IgD-negative memory B cell (primary cell): ENCODE results near the gene PLEKHA7. TPM values are rescaled to one million over a fixed set of nuclear protein-coding genes. Genes with fewer than 3 reads are reported as not detected.
A peak's percentile ranks its signal among the peaks of the same experiment; 100 is the strongest.

Experiments used
- H3K27ac Mint-ChIP-seq, 3 donors: one replicate each; pipeline ENCODE4 v1.8.0; 2020 to 2022; ENCODE audit warnings: mild to moderate bottlenecking in 3 of 3, mixed read lengths in 3 of 3, moderate library complexity in 1 of 3
- H3K27me3 Mint-ChIP-seq: one replicate; pipeline ENCODE4 v1.8.0; 2021; ENCODE audit warnings: mixed read lengths
- H3K36me3 Mint-ChIP-seq: one replicate; pipeline ENCODE4 v1.8.0; 2020; ENCODE audit warnings: mild to moderate bottlenecking, mixed read lengths
- H3K4me1 Mint-ChIP-seq, 3 donors: one replicate each; pipeline ENCODE4 v1.8.0; 2020 to 2022; ENCODE audit warnings: mixed read lengths in 3 of 3, mild to moderate bottlenecking in 1 of 3
- H3K4me3 Mint-ChIP-seq, 4 donors: one replicate each; pipeline ENCODE4 v1.8.0; 2020 to 2022; ENCODE audit warnings: mild to moderate bottlenecking in 4 of 4, mixed read lengths in 4 of 4, moderate library complexity in 3 of 4
- H3K9me3 Mint-ChIP-seq, 3 donors: one replicate each; pipeline ENCODE4 v1.8.0; 2020 to 2021; ENCODE audit warnings: mixed read lengths in 3 of 3, mild to moderate bottlenecking in 1 of 3
- polyA plus RNA-seq: library from polyadenylated mRNA; unstranded; fragments of 300-500 nt; fragmentation: Illumina TruSeq; gene quantifications from one replicate; pipeline ENCODE4 v1.2.3, GENCODE V29; 2021

Gene PLEKHA7
- polyA plus RNA-seq, 1 donor from 2014 or later = 0.15 TPM

DNA sequence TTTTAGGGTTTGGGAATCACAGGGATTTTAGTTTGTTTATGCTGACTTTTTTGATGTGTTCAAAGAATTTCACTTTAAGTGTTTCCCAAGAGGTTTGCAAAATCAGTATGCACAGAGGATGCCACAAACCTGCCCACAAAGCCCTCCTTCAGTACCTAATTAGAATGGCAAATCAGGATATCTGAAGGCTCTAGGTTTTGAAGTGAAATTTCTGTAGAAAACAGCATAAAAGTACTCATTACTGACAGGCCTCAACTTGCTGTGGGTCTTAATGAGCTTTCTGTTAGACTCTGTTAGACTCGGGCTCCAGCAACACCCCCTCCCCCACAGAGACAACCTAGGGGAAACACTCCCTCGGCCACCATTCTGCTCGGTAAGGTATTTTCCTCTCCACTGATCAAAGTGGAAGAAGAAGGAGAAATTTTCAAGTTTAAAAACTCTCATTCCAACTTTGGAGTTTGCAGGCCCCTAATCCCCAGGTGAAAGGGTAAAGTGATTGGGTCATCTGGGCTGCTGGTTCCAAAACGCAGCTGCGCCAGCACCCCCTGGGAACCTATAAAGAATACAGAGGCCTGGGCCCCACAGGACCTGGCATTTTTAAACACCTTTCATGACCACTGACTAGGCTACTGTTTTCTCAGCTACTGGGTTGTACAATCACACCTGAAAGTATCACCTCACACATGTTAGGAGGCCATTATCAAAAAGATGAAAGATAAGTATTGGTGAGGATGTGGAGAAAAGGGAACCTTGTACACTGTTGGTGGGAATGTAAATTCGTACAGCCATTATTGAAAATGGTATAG, 67.5 kb downstream of the PLEKHA7 start:
- Mint-ChIP-seq H3K27ac (peak overlapping the region in 2 of 3 donors; percentile 47 to 84), H3K4me3 (peak overlapping the region in 3 of 4 donors; percentile 66 to 90 (median 89)), H3K4me1 (peaks cover 0 to 14% (median 13%) of the 10 kb centered on the region in 3 donors), H3K9me3 (no peaks in the 10 kb centered on the region), H3K36me3 (no peaks in the 10 kb centered on the region), H3K27me3 (peaks cover 2% of the 10 kb centered on the region)

DNA sequence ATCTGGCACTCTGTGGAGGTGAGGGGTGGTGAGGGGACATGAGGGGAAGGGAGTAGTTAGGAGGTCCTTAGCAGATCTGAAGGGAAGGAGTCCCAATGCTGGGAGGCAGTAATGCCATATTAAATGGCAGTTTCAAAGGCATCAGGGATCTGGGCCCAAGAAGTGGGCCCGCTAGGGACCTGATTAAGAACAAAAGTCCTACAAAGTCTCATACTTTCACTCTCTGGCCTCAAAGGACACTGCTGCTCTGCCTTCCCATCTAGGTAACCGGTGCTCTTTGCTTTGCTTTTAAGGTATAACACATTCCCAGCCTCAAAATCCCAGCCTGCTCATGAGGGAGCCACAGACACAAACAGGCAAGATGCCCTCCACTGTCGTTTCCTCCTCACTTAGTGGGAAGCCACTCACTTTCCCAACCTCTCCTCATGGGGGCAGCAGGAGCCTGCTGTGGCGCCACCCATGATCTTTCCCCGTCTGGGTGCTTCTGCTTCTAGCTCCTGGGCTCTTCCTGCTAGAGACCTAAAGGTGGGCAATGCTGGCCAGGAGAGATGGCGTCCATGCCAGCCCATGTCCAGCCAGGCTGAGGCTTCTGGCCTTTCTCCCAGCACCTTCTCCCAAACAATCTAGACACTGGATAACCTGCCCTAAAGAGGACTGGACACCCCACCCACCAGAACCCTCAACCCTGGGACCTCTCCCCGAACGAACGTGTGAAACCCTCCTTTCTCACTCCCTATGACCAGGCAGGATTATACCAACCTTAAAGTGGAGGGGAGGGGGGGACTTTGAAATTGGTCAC, 68.3 kb downstream of the PLEKHA7 start:
- Mint-ChIP-seq H3K4me1 (peaks cover 0 to 14% (median 13%) of the 10 kb centered on the region in 3 donors), H3K36me3 (no peaks in the 10 kb centered on the region), H3K27ac (peak overlapping the region in 2 of 3 donors; percentile 57 to 78)

DNA sequence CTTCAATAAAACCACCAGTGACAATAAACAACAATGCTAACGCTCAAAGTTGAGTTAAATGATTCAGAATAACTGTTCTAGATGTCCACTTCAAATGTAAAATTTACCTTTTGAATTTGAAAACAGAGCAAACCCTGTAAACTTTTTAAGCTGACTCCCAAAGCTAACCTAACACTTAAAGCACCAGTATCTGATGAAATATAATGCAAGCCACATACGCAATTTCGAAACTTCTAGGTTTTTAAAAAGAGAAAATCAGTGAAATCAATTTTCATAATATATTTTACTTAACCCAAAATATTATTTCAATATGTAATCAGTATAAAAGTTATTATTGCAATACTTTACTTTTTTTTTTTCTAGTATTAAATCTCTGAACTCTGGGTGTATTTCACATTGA, 71.3 kb downstream of the PLEKHA7 start:
- peaks cover 0 to 14% (median 11%) of the 10 kb centered on the region in 3 donors for H3K4me1 Mint-ChIP-seq
- H3K27ac Mint-ChIP-seq = no peak overlapping the region
- H3K4me3 Mint-ChIP-seq = peak overlapping the region in 1 of 4 donors; percentile 4
- H3K27me3 Mint-ChIP-seq = peaks cover 2% of the 10 kb centered on the region
- no peaks in the 10 kb centered on the region for H3K9me3 Mint-ChIP-seq
- no peaks in the 10 kb centered on the region for H3K36me3 Mint-ChIP-seq

More for the DNA sequence above, 68.3 kb downstream of the PLEKHA7 start:
- no peaks in the 10 kb centered on the region for H3K9me3 Mint-ChIP-seq
- H3K4me3 Mint-ChIP-seq = peak overlapping the region in 3 of 4 donors; percentile 66 to 90 (median 89)
- peaks cover 2% of the 10 kb centered on the region for H3K27me3 Mint-ChIP-seq

DNA sequence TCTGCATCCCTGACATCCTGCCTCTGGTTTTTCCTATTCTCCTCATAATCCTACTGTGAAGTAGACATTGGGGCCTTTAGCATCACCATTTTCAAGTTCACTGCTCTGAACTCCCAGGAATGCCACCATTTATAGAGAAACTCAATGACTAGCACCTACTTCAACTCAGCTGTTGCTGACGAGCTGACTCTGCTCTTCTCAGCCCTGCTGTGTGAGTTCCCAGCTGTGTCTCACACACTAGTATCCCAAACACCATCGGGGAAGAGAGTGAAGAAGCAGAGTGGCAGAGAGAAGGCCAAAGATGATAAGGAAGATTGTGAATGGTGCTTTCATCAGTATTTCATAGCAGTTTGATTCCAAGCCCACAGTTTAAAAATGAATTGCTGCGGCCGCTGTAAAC, 71.9 kb downstream of the PLEKHA7 start:
- H3K27ac Mint-ChIP-seq = no peak overlapping the region
- peaks cover 0 to 14% (median 10%) of the 10 kb centered on the region in 3 donors for H3K4me1 Mint-ChIP-seq
- no peak overlapping the region for H3K4me3 Mint-ChIP-seq
- H3K36me3 Mint-ChIP-seq = no peaks in the 10 kb centered on the region
- no peaks in the 10 kb centered on the region for H3K9me3 Mint-ChIP-seq
- H3K27me3 Mint-ChIP-seq = peaks cover 2% of the 10 kb centered on the region

DNA sequence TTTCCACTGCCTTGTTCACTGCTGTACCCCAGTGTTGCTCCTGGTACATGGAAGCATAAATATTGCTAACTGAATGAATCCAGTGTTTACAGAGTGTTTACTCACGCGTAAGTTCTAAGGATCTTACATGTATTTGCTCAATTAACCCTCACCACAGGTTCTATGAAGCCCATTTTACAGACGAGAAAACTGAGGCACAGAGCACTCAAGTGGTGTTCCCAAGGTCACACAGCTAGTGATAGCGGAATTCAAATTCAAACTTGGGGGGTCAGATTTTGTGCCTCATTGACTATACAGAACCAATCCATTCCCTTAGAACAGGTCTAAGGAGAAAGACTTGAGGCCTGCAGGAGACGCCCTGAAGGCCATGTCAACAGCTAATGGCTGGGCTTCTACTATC, 72.3 kb downstream of the PLEKHA7 start:
- H3K9me3 Mint-ChIP-seq = no peaks in the 10 kb centered on the region
- no peak overlapping the region for H3K4me3 Mint-ChIP-seq
- H3K36me3 Mint-ChIP-seq = no peaks in the 10 kb centered on the region
- no peak overlapping the region for H3K27ac Mint-ChIP-seq
- peaks cover 0 to 12% (median 10%) of the 10 kb centered on the region in 3 donors for H3K4me1 Mint-ChIP-seq
- H3K27me3 Mint-ChIP-seq = peaks cover 2% of the 10 kb centered on the region

DNA sequence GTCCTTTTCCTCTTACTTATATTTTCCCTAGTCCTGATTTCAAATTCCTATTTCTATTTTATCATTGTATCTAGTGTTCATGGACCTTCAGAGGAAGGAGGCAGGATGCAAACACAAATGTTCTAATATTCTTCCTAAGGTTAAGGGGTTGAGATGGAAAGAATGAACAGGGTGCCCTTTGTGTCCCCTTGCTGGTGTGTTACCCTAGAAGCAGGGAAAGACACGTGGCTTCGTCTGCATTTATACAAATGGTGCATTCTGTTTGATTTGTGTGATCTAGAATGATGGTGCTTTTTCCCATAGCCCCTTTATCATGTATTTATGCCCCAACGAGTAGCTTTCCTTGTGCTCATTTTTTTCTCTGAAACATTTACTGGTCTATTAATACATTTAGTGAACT, 76.2 kb downstream of the PLEKHA7 start:
- Mint-ChIP-seq H3K4me3 (no peak overlapping the region), H3K36me3 (peaks cover 2% of the 10 kb centered on the region), H3K27me3 (no peaks in the 10 kb centered on the region), H3K9me3 (no peaks in the 10 kb centered on the region), H3K27ac (no peak overlapping the region), H3K4me1 (peaks cover 0 to 4% (median 2%) of the 10 kb centered on the region in 3 donors)

DNA sequence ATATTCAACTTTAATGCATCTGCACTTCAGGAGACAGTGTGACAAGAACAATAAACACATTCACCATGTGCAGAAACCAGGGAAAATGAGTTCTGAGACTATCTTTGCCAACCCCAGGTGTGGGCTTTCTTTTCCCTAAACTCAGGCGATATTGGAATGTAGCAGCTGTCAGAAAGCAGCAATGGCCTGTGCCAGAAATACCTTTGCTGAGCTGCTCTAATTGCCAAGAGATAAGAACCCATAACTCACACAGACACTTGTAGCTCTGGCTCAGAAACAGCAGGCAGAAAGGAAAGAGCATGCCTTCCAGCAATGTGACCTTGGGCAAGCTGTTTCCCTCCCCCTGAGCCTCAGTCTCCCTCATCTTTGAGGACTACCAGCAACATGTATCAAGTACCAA, 77.6 kb downstream of the PLEKHA7 start:
- H3K27me3 Mint-ChIP-seq = peaks cover 4% of the 10 kb centered on the region
- H3K4me3 Mint-ChIP-seq = no peak overlapping the region
- no peak overlapping the region for H3K27ac Mint-ChIP-seq

DNA sequence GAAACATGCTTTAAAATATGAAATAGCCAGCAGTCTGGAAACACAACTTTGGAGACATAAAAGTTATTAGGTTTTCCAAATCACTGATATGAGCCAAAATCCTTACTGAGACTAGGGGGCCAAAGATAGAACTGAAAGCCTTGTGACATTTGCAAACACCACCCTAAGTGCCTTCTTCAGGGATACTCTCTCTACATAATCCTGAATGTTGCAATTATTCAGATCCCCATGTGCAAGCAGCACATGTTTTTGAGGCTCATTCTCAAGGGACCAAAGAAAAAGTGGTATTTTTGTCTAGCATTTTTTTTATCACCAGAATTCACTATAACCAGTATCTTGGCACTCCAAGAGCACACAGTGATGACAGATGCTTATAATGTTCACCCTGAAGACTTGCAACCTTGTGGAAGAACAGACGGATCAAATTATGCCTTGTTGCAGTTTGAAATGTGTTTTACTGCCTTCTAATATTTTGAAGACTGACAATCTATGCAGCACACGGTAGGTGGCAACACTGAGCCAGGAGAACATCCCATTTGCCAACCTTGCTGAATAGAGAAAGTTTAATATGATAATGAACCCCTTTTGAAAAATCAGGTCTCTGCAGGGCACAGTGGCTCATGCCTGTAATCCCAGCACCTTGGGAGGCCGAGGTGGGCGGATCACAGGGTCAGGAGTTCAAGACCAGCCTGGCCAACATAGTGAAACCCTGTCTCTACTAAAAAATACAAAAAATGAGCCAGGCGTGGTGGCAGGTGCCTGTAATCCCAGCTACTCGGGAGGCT, 78.5 kb downstream of the PLEKHA7 start:
- Mint-ChIP-seq H3K27me3 (peaks cover 4% of the 10 kb centered on the region), H3K4me3 (no peak overlapping the region), H3K36me3 (peaks cover 2% of the 10 kb centered on the region), H3K9me3 (no peaks in the 10 kb centered on the region), H3K4me1 (peaks cover 0 to 4% (median 2%) of the 10 kb centered on the region in 3 donors), H3K27ac (no peak overlapping the region)

More for the DNA sequence above, 77.6 kb downstream of the PLEKHA7 start:
- Mint-ChIP-seq H3K36me3 (peaks cover 2% of the 10 kb centered on the region), H3K9me3 (no peaks in the 10 kb centered on the region), H3K4me1 (peaks cover 0 to 4% (median 2%) of the 10 kb centered on the region in 3 donors)

DNA sequence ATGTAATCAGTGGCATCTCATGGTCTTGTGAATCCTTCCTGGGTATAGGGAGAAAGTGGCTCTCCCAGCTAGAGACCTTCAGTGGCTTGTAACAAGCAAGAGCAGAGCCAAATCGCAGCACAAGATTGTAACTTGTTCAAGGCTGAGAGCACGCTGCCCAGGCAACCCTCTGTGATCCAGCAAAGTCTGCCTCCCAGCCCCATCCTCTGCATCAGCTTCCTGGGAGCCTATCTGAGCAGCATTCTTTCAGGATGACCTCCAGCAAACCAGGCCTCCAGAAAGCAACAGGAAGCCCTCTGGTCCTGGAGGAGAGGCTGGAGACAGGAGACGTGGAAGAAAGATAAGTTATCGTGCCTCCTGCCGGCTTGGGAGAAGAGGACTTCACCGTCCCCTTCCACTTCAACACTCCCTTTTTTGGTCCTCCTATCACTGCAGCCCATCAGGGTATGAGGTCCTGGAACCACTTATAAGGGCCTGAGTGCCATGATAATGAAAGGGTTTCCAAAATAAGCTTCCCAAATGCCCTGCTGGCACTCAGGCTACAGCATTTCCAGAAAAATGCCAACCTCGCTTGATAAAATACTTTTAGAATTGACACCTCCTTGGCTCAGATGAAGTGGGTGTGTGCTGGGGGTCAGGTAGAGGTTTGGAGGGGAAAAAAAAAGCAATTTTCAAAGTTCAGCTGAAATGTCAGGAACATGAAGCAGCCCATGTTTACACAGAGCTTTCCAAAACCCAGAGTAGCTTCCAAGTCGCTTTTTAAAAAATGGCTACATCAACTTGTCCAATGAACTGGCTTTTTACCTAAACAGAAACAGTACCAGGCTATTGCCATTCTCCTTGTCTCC, 80.2 kb downstream of the PLEKHA7 start:
- Mint-ChIP-seq H3K4me1 (peaks cover 0 to 4% (median 2%) of the 10 kb centered on the region in 3 donors), H3K9me3 (no peaks in the 10 kb centered on the region), H3K36me3 (peaks cover 2% of the 10 kb centered on the region), H3K4me3 (no peak overlapping the region), H3K27me3 (peaks cover 4% of the 10 kb centered on the region), H3K27ac (no peak overlapping the region)

DNA sequence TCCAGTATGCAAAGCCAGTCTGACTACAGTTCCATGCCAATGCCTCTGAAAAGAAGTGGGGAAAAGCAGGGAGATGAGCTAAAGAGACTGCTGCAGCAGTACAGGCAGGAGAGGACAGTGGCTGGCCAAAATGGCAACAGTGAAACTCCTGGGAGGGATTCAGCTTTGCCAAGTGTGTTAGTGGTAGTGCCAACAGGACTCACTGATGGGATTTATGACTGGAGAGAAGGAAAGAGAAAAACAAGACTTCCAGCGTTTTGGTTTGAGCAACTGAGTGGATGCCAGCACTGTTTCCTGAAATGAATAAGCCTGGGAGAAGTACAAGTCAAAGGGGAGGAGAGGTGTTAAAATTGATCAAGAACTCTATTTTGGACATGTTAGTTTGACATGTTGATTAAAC, 80.9 kb downstream of the PLEKHA7 start:
- H3K9me3 Mint-ChIP-seq = no peaks in the 10 kb centered on the region
- peaks cover 4% of the 10 kb centered on the region for H3K27me3 Mint-ChIP-seq
- peaks cover 0 to 4% (median 2%) of the 10 kb centered on the region in 3 donors for H3K4me1 Mint-ChIP-seq
- H3K4me3 Mint-ChIP-seq = no peak overlapping the region
- peaks cover 2% of the 10 kb centered on the region for H3K36me3 Mint-ChIP-seq
- H3K27ac Mint-ChIP-seq = no peak overlapping the region

DNA sequence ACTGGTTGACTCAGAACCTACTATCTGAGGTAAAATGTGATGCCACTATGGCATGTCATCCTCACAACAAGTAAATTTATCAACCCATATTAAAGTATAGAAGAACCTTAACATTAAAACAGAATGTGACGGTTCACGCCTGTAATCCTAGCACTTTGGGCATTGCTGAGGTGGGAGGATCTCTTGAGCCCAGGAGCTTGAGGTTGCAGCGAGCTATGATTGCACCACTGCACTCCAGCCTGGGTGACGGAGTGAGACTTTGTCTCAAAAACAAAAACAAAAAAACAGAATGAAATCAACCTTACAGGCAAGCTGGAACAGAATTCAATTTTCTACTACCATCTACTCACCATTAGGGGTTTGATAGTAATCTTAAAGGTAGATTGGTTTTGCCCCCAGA, 86.2 kb downstream of the PLEKHA7 start:
- H3K4me1 Mint-ChIP-seq = peaks cover 8 to 14% (median 11%) of the 10 kb centered on the region in 3 donors
- no peaks in the 10 kb centered on the region for H3K9me3 Mint-ChIP-seq
- no peaks in the 10 kb centered on the region for H3K36me3 Mint-ChIP-seq
- H3K27me3 Mint-ChIP-seq = peaks cover 34% of the 10 kb centered on the region
- no peak overlapping the region for H3K27ac Mint-ChIP-seq
- H3K4me3 Mint-ChIP-seq = no peak overlapping the region

DNA sequence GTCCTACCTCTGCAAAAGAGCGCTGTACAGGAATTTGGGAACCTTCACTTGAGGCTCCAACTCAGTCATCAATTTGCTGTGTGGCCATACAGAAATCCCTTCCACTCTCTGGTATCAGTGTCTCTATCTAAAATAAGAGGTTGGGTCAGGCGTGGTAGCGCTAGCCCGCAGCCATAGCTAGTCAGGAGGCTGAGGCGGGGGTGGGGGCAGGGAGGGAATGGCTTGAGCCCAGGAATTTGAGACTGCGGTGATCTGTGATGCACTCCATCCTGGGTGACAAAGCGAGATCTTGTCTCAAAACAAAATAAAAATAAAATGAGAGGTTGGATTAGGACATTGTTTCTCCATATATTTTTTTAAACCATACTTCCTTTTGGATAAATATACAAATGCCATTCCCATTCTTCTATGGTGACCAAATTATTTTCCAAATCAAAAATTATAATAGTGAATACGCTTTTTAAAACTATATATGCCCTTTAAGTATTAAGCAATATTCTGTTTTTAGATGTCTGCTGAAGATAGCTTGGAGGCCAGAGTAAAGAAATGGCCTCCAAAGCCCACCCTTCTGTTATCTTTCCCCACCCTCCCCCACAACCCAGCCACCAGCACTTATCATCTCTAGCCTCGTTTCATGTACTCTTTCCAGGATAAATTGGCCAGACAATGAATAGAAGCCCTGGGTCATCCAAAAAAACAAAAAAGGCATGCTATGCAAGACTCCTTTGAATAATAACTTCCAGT, 87.2 kb downstream of the PLEKHA7 start:
- H3K27me3 Mint-ChIP-seq = peaks cover 30% of the 10 kb centered on the region
- H3K36me3 Mint-ChIP-seq = no peaks in the 10 kb centered on the region
- no peak overlapping the region for H3K27ac Mint-ChIP-seq
- peaks cover 8 to 16% (median 11%) of the 10 kb centered on the region in 3 donors for H3K4me1 Mint-ChIP-seq
- peak overlapping the region in 2 of 4 donors; percentile 53 to 61 for H3K4me3 Mint-ChIP-seq
- no peaks in the 10 kb centered on the region for H3K9me3 Mint-ChIP-seq

DNA sequence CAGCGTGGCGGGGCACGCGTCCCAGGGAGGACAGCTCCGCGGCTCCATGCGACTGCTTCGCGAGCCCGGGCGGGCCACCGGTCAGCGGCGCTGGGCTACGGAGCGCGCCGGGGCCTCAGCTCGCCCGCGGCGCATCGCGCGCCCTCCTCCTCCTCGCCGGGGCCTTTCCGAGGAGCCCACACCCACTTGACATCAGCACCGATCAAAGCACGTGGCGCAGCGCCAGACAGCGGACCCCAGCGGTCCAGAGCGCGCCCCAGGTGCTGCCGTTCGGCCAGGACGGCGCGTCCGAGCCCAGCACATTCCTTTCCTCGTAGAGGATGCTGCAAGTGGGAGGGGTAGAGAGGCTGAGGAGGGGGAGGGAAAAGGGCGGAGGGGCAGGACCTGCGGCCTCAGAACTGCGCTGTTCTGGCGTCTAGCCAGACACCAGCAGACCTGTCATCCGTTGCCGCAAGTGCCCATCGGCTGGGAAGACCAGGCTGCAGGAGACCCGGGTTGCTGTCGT, 88.6 kb downstream of the PLEKHA7 start:
- no peaks in the 10 kb centered on the region for H3K36me3 Mint-ChIP-seq
- H3K27ac Mint-ChIP-seq = peak overlapping the region in 1 of 3 donors; percentile 0
- peaks cover 8 to 16% (median 11%) of the 10 kb centered on the region in 3 donors for H3K4me1 Mint-ChIP-seq
- H3K4me3 Mint-ChIP-seq = peak overlapping the region; percentile 39 to 86 (median 68)
- no peaks in the 10 kb centered on the region for H3K9me3 Mint-ChIP-seq
- peaks cover 30% of the 10 kb centered on the region for H3K27me3 Mint-ChIP-seq
